H4 (cell line): ENCODE measurements around the gene LIPE. TPM values are rescaled to one million over a fixed set of nuclear protein-coding genes. Genes with fewer than 3 reads are reported as not detected.

ENCODE experiments used
- DNase-seq: peaks from one replicate; pipeline ENCODE4 v3.0.0-alpha.2; 2015; ENCODE audit warnings: low spot score
- total RNA-seq: library from RNA; depleted of rRNA; stranded (reverse); fragments of >200 nt; shearing (Covaris generic); gene quantifications from 2 replicates; pipeline ENCODE4 v1.2.3, GENCODE V29; 2014; rRNA removed

LIPE gene
- total RNA-seq, 1 experiment from 2014 or later = 1.2 TPM

GRCh38 chr19:42356686-42357085 lies 70.5 kb downstream of the LIPE start:
- no peak for DNase-seq

GRCh38 chr19:42355896-42356295 lies 71.3 kb downstream of the LIPE start:
- no peak for DNase-seq

GRCh38 chr19:42353341-42354015 lies 73.7 kb downstream of the LIPE start:
- DNase-seq = no peak

- DNase-seq = no peak
Measured at GRCh38 chr19:42352301-42353259, 74.6 kb downstream of the LIPE start.

Other genes starting within 250 kb of the LIPE start
- gene DEDD2, start 209.7 kb downstream of the LIPE start, total RNA-seq = 10.4 and 14.8 TPM in 2 replicates
- gene ZNF526, start 207.1 kb downstream of the LIPE start, total RNA-seq = 4.1 and 5.5 TPM in 2 replicates
- 29.8 and 30.6 TPM in 2 replicates for gene GSK3A, start 184.8 kb downstream of the LIPE start, total RNA-seq
- 27.1 and 31.1 TPM in 2 replicates for gene ERF, start 172.3 kb downstream of the LIPE start, total RNA-seq
- 10.8 and 12.1 TPM in 2 replicates for gene CIC, start 158.1 kb downstream of the LIPE start, total RNA-seq
- gene PRR19, start 125.3 kb downstream of the LIPE start, total RNA-seq = 0.16 and 1.4 TPM in 2 replicates
- gene PAFAH1B3, start 124.8 kb downstream of the LIPE start, total RNA-seq = 78.5 and 112 TPM in 2 replicates
- gene TMEM145, start 114.1 kb downstream of the LIPE start, total RNA-seq = 0.08 TPM in 1 of 2 replicates, not detected in the other
- gene MEGF8, start 101.8 kb downstream of the LIPE start, total RNA-seq = 4.9 and 8.1 TPM in 2 replicates
- gene CNFN, start 37.1 kb downstream of the LIPE start, total RNA-seq = 1.0 TPM in 1 of 2 replicates, not detected in the other
- not detected in 2 replicates for gene CXCL17, start 15.6 kb upstream of the LIPE start, total RNA-seq
- 0.35 TPM in 1 of 2 replicates, not detected in the other for gene CEACAM1, start 101.1 kb upstream of the LIPE start, total RNA-seq
- gene CEACAM8, start 167.5 kb upstream of the LIPE start, total RNA-seq = not detected in 2 replicates